GM12875 (cell line): ENCODE results near the gene CYBA.

Experiments
- H3K4me3 ChIP-seq: one replicate; pipeline ENCODE4 v1.5.1; 2011; ENCODE audit warnings: low read depth, low read length, control low read depth
- CTCF ChIP-seq: IDR thresholded peaks from 2 replicates; pipeline ENCODE4 v1.5.1; 2011; ENCODE audit warnings: low read depth, mild to moderate bottlenecking, control low read depth, inconsistent platforms, low read length, moderate library complexity, borderline replicate concordance; ENCODE audit not compliant: insufficient read depth

CYBA gene

GRCh38 chr16:88678224-88678979 lies 27.5 kb upstream of the CYBA start:
- H3K4me3 ChIP-seq, result no peak overlapping the region
- TF ChIP-seq CTCF, result no peak

- H3K4me3 ChIP-seq, result no peak overlapping the region
- TF ChIP-seq CTCF, result no peak
These were observed 26.9 kb upstream of the CYBA start for GRCh38 chr16:88677721-88678120.

DNA sequence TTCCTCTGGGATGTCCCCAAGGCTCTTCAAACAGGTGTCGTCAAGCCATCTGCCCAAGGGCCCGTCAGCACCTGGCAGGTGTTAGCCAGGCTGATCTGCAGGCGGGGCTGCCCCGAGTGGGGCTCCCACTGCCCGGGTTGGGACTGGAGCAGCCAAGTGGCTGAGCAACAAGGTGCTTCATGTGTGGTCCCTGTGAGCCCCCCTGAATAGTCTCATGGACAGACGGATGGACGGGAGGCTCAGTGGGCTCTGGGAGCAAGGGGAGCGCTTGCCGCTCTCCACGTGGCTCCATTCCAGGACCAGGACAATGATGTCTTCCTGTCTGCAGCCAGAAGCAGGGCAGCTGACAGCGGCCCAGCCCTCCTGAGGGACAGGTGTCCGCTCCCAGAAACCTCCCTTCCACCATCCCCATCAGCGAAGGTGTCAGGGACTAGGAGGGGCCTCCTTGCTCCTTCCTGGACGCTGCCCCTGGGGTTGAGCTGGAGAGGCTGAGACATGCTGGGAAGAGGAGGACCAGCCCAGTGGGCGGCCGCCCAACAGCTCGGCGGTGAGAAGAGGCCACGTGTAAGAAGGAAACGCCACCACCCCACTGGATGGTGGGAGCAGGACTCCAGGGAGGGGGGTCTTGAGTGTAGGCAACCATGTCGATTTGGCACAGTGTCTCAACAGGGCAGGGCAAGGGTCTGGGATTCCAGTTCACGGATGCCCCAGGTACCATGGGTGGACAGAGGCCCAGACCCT lies 25.8 kb upstream of the CYBA start:
- no peak overlapping the region for H3K4me3 ChIP-seq

DNA sequence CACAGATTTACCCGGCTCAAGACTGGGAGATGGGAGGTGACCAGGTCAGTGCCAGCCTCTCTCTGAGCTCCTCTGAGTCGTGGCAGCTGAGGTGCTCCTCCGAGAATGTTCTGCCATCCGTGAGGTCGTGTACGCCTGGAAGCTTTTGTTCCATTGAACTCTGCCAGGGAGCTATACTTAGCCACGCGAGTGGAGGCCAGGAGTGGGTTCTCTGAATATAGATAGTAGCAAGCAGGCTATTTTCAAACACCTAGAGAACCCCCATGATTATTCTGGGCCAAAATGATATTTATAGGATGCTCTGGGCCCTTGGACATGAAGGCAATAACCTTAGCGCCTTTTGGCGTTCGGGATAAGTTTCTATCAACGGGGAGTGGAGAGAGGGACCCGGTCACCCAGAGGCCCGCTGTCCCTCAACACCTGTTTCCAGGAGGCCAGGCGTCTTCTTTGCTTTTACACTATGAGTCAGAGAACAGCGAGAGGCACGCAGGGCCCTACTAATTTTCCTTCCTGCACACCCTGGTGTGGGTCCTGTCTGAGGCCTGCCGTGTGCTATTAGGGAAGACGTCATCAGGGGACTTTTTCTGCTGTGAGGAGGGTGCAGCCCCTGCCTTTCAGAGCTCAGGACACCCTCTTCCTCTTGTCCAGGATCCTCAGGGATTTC lies 23.0 kb upstream of the CYBA start:
- no peak for TF ChIP-seq CTCF
- H3K4me3 ChIP-seq, result no peak overlapping the region

More for the DNA sequence above, 25.8 kb upstream of the CYBA start:
- TF ChIP-seq CTCF, result no peak

GRCh38 chr16:88672776-88673175 lies 21.9 kb upstream of the CYBA start:
- no peak for TF ChIP-seq CTCF

GRCh38 chr16:88671806-88672205 lies 21.0 kb upstream of the CYBA start:
- H3K4me3 ChIP-seq, result no peak overlapping the region
- no peak for TF ChIP-seq CTCF

More at GRCh38 chr16:88672776-88673175, 21.9 kb upstream of the CYBA start:
- no peak overlapping the region for H3K4me3 ChIP-seq
